ENCODE results near the gene MARCHF11.

The MARCHF11 gene

DNA sequence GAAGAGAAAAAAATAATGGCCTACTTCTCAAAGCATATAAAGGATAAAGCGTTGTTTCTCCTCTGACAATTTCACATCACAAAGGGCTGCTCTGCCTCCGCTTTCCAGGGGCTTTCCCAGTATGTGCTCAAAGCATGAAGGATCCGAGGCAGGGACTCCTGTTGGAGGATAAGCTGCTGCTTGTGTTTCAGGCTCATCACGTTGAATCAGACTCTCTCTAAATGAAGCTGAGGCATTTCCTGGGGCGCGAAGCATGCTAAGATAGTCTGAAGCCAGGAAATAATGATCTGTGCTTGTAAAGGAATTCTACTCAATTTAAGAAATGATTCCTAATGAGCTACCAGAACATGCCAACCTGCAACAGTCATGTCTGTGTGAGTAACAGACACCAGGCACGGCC, 97.5 kb downstream of the MARCHF11 start:
- DNase-seq (ENCODE audit: low read depth): no peak
- H3K4me3 ChIP-seq (ENCODE audit: low read depth, low read length): no peak overlapping the region
- TF ChIP-seq, protein P1, sequence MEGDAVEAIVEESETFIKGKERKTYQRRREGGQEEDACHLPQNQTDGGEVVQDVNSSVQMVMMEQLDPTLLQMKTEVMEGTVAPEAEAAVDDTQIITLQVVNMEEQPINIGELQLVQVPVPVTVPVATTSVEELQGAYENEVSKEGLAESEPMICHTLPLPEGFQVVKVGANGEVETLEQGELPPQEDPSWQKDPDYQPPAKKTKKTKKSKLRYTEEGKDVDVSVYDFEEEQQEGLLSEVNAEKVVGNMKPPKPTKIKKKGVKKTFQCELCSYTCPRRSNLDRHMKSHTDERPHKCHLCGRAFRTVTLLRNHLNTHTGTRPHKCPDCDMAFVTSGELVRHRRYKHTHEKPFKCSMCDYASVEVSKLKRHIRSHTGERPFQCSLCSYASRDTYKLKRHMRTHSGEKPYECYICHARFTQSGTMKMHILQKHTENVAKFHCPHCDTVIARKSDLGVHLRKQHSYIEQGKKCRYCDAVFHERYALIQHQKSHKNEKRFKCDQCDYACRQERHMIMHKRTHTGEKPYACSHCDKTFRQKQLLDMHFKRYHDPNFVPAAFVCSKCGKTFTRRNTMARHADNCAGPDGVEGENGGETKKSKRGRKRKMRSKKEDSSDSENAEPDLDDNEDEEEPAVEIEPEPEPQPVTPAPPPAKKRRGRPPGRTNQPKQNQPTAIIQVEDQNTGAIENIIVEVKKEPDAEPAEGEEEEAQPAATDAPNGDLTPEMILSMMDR (IDR thresholded peaks at IDR 0.05; ENCODE audit: low read depth, low read length, missing control alignments): no peak

DNA sequence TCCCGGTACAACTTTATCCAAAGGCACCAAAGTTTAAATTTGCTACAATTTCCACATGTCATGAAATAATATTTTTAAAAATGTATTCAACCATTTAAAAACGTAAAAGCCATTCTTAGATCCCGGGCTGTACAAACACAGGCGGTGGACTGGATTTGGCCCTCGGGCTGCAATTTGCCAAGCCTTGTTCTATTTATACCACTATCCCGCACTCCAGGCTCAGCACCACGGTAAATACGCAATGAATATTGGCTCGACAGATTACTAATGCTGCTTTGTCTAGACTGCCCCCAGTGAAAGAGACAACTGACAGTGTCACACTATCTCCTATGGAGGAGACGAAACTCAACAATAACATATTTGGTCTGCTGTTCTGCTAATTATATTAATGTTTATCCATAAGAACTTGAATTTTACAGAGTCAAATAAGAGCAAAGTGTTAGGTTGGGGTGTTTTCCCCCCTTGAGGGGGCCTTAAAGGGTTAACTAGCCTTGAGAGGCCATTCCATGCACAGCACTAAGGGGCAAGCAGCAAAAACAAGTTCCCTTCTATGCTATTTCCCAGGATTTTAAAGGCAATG, 98.1 kb downstream of the MARCHF11 start:
- TF ChIP-seq, protein P1 (IDR thresholded peaks at IDR 0.05; ENCODE audit: low read depth, low read length, missing control alignments): no peak
- DNase-seq (ENCODE audit: low read depth): no peak
- no peak overlapping the region for H3K4me3 ChIP-seq (ENCODE audit: low read depth, low read length)

DNA sequence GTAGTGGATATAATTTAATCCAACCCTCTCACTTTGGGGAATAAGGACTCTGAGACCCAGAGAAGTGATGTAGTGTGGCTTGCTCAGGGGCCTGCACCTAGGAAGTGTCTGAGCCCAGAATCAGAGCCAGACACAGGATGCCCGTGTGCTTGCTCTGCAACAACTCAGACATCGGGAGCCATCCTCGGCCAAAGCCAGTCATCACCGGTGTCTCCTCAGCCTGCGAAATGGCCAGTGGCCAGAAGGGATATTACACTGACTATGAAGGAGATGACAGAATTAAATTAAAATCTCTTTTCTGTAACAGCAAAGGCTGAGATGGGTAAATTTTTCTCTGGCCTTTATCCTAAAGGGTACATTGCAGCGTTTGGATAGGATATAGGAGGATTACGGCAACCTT, 102.9 kb downstream of the MARCHF11 start:
- TF ChIP-seq, protein P1 (IDR thresholded peaks at IDR 0.05; ENCODE audit: low read depth, low read length, missing control alignments): no peak
- no peak for DNase-seq (ENCODE audit: low read depth)
- H3K4me3 ChIP-seq (ENCODE audit: low read depth, low read length): no peak overlapping the region

DNA sequence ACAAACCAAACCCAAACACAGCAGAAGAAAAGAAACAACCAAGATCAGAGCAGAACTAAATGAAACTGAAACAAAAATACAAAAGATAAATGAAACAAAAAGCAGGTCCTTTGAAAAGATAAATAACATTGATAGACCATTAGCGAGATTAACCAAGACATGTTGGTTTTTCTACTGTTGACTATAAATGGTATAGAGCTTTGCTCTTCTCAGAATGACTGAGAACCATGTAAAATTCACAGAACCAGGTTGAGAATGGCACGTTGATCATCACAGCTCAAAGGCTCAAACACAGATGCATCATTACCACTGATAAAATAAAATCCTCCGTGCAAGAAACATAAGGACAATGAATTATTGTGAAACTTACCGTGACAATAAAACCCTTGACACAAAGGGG, 105.2 kb downstream of the MARCHF11 start:
- TF ChIP-seq, protein P1 (IDR thresholded peaks at IDR 0.05; ENCODE audit: low read depth, low read length, missing control alignments): no peak
- DNase-seq (ENCODE audit: low read depth): no peak
- no peak overlapping the region for H3K4me3 ChIP-seq (ENCODE audit: low read depth, low read length)

DNA sequence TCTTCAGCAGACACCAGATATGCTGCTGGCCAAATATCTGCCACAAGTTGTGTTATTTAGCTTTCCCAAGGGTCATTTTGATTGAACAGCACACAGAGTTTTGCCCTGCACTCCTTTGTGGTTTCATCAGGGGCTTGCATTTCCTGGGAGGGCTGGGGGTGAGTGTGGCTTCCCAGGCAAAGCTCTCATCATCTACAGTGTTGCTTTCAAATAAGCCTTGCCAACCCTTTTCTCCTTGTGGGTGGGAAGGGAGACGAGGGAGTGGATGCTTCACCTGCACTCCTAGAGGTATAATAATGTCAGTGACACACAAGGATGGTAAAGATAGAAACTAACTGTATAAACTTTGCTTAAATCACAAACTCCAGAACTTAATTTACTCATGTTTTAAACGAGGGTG, 107.0 kb downstream of the MARCHF11 start:
- no peak overlapping the region for H3K4me3 ChIP-seq (ENCODE audit: low read depth, low read length)
- no peak for DNase-seq (ENCODE audit: low read depth)
- TF ChIP-seq, protein P1 (IDR thresholded peaks at IDR 0.05; ENCODE audit: low read depth, low read length, missing control alignments): no peak

DNA sequence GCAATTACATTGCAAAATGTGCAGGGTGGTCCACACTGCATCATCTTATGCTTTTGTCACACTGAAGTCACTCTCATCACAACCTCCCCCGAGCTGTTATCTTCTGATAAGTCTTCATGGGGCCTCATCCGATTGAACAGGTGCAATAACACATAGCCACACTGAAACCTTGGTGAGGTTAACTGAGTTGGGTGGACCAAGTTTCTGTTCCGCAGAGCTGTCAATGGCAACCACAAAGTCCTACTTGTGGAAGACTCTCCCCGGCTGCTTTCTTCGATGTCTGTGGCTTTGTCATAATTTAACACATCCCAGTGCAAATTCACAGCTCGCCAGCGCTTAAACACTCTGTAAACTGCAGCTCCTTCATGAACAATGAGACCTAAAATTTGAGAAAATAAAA, 112.2 kb downstream of the MARCHF11 start:
- TF ChIP-seq, protein P1 (IDR thresholded peaks at IDR 0.05; ENCODE audit: low read depth, low read length, missing control alignments): no peak
- H3K4me3 ChIP-seq (ENCODE audit: low read depth, low read length): no peak overlapping the region
- no peak for DNase-seq (ENCODE audit: low read depth)

DNA sequence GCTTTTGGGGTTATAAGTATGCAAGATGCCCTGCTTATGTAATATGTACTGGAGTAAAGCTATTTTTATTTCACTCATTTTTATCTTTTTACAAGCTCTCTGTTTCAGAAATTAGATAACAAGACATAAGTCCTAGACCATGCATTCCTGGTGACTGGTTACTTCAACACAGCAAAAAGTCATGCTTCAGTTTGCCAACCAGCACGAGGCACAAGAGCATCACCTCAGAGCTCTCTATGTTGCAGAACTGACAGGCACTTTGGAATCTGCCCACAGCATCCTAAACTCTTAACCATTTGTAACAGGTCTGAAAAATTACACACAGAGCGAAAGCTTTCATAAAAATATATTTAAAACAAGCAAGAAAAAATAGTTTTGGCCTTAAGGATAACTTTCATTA, 112.8 kb downstream of the MARCHF11 start:
- TF ChIP-seq, protein P1 (IDR thresholded peaks at IDR 0.05; ENCODE audit: low read depth, low read length, missing control alignments): no peak
- DNase-seq (ENCODE audit: low read depth): no peak
- H3K4me3 ChIP-seq (ENCODE audit: low read depth, low read length): no peak overlapping the region
